ENCODE measurements around the gene KIT. TPM values are rescaled to one million over a fixed set of nuclear protein-coding genes. Genes with fewer than 3 reads are reported as not detected.

KIT gene
- total and polyA plus RNA-seq, 2 of the 4 experiments (the other 2 are of a cell fraction) = 3.3 to 5.9 TPM

DNA sequence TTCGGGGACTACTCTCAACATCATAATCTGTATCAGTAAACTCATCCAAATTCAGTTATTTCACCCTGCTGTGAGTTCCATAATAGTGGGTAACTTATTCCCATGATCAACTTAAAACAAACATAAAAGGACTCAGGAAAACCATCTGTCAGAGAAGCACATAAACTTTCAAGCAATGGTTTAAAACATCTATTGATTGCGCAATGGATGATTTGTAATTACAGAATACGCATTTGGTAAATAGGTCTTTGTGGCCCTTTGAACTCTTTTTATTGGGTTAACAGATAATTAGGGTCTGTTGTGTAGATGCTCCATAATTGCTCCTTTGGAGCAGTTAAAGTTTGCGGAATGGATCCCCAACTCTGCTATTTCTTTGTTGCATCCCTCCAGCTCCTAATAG, 115.3 kb downstream of the KIT start:
- Histone ChIP-seq H4K91ac (ENCODE audit: insufficient read depth, low read depth, low read length) (no peak overlapping the region), H2AK5ac (ENCODE audit: low read depth, low read length) (no peak overlapping the region), H3K79me1 (ENCODE audit: low read depth in 1 of 2, low read length in 2 of 2) (no peaks in the 10 kb centered on the region), H3K18ac (ENCODE audit: low read depth, low read length) (no peak overlapping the region), H2BK20ac (ENCODE audit: low read depth, low read length) (no peak overlapping the region), H3K36me3 (ENCODE audit: control insufficient read depth, insufficient read depth, low read length) (no peaks in the 10 kb centered on the region), H3K4me2 (ENCODE audit: low read depth, low read length) (no peak overlapping the region), H3K27me3 (ENCODE audit: control insufficient read depth, insufficient read depth, low read length) (peaks cover 2% of the 10 kb centered on the region), H3K9me1 (ENCODE audit: insufficient read depth, low read length) (no peaks in the 10 kb centered on the region), H3K4me1 (ENCODE audit: control insufficient read depth, insufficient read depth, low read length) (no peaks in the 10 kb centered on the region), H3K9ac (ENCODE audit: low read depth, low read length) (no peak overlapping the region), H4K20me1 (ENCODE audit: insufficient read depth, low read length) (no peaks in the 10 kb centered on the region), H2AK9ac (replicated peaks; ENCODE audit: low read depth, low read length, poor library complexity) (no peak overlapping the region), H3K9me3 (ENCODE audit: control insufficient read depth, insufficient read depth, low read length) (no peaks in the 10 kb centered on the region), H4K8ac (ENCODE audit: low read depth in 2 of 2, low read length in 2 of 2) (no peak overlapping the region), H2BK120ac (ENCODE audit: low read depth, low read length) (no peak overlapping the region), H2AFZ (replicated peaks; ENCODE audit: low read length, poor library complexity) (no peak overlapping the region), H2BK15ac (ENCODE audit: low read depth, low read length) (no peak overlapping the region), H4K5ac (ENCODE audit: low read depth, low read length) (no peak overlapping the region), H3K4ac (ENCODE audit: low read depth, low read length) (no peak overlapping the region), H3K4me3 (ENCODE audit: insufficient read depth, low read depth, low read length) (no peak overlapping the region), H3K14ac (replicated peaks; ENCODE audit: low read depth, low read length) (no peak overlapping the region), H3K27ac (ENCODE audit: insufficient read depth, low read length) (no peak overlapping the region), H3K23ac (ENCODE audit: low read depth, low read length) (no peak overlapping the region), H2BK5ac (ENCODE audit: low read depth, low read length, poor library complexity, severe bottlenecking) (no peak overlapping the region), H3K56ac (ENCODE audit: extremely low read depth, insufficient read depth, low read length) (no peak overlapping the region)
- CTCF ChIA-PET = no interaction called here
- WGBS, 2 experiments (ENCODE audit: extremely low coverage in 2 of 2, insufficient read length in 1 of 2) = 60% methylated on average over 1 of the region's 4 CpGs; no CpG with 5 or more reads in 1 of the 2 experiments
- intact Hi-C loops (cut with micrococcal nuclease) (no loop called here), in situ Hi-C loops (cut with MboI; ENCODE audit: low sequenced_read_pairs) (loop anchor here (25.0 kb wide), 1 partner anchor 564 kb away; the partner anchor contains the start of gene SRD5A3), dilution Hi-C loops (cut with HindIII; ENCODE audit: low sequenced_read_pairs, unreplicated experiment) (no loop called here)
- no peak for ATAC-seq (ENCODE audit: low read depth)
- POLR2A ChIA-PET (ENCODE audit: unreplicated experiment) = no interaction called here
- no peak for TF ChIP-seq NFE2L2 (IDR thresholded peaks at IDR 0.05; ENCODE audit: low read depth, low read length)
- TF ChIP-seq BHLHE40 (IDR thresholded peaks at IDR 0.05; ENCODE audit: low read depth, low read length) = no peak
- TF ChIP-seq CEBPB (IDR thresholded peaks at IDR 0.05; ENCODE audit: low read depth, low read length) = peak; percentile 96
- BruUV-seq (replicated peaks) = no TSS peak
- no peak for DNase-seq

Data from IMR-90 (cell line).